Panc1 (cell line): Measurements from ENCODE around the gene STOX2.

Source experiments
- POLR2AphosphoS5 ChIP-seq: IDR thresholded peaks from 2 replicates; pipeline ENCODE4 v1.6.1; 2012; ENCODE audit warnings: mild to moderate bottlenecking, low read depth, low read length, moderate library complexity
- SIN3A ChIP-seq: IDR thresholded peaks from 2 replicates; pipeline ENCODE4 v1.6.1; 2012; ENCODE audit warnings: low read depth, mild to moderate bottlenecking, low read length, moderate library complexity, borderline replicate concordance; ENCODE audit not compliant: insufficient read depth
- TCF7L2 ChIP-seq: IDR thresholded peaks from 2 replicates; pipeline ENCODE4 v1.6.1; 2011; ENCODE audit warnings: mild to moderate bottlenecking, low read depth, low read length, inconsistent platforms
- TF ChIP-seq, protein P1 (sequence below): fragments of 450-650 bp; IDR thresholded peaks from 2 replicates; pipeline ENCODE4 v1.5.1; 2017; ENCODE audit warnings: mild to moderate bottlenecking
- TF ChIP-seq, protein P2 (sequence below), 2 experiments: IDR thresholded peaks; 2 replicates each; pipeline ENCODE4 v1.6.1; 2011 to 2012; ENCODE audit warnings: low read depth in 2 of 2, control low read depth in 1 of 2, low read length in 1 of 2, mild to moderate bottlenecking in 1 of 2, moderate library complexity in 1 of 2; ENCODE audit not compliant: insufficient read depth in 1 of 2

DNA sequence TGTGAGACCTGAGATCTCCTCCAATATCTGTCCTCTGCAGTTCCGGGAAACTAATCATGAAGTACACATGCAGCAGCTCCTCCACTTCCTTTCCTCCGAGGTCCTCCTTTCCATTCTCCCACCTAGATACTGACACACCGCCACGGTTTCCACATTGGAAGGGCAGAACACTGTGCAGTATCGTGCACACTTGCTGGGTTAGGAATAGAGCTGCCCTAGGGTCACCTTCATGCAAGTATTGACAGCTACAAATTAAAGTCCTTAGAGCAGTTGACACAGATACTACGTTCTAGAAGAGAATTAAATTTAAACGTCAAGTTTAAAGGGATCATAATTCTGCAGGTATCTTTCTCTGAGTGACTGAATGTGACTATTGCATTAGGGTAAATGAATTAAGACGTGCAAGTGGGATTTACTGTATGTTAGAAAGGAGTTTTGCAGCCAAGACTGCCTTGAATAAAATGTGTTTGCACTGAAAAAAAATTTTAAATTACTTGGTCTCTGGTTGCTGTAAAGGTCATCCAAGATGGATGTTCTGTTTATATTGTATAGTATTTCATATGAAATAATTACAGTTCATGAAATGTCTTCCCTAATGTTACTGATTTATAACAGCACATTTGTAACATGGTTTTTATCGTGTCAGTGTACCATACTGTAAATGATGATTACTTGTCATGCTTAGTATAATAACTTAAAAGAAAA is 117.7 kb downstream of the STOX2 start:
- TF ChIP-seq, protein P1, sequence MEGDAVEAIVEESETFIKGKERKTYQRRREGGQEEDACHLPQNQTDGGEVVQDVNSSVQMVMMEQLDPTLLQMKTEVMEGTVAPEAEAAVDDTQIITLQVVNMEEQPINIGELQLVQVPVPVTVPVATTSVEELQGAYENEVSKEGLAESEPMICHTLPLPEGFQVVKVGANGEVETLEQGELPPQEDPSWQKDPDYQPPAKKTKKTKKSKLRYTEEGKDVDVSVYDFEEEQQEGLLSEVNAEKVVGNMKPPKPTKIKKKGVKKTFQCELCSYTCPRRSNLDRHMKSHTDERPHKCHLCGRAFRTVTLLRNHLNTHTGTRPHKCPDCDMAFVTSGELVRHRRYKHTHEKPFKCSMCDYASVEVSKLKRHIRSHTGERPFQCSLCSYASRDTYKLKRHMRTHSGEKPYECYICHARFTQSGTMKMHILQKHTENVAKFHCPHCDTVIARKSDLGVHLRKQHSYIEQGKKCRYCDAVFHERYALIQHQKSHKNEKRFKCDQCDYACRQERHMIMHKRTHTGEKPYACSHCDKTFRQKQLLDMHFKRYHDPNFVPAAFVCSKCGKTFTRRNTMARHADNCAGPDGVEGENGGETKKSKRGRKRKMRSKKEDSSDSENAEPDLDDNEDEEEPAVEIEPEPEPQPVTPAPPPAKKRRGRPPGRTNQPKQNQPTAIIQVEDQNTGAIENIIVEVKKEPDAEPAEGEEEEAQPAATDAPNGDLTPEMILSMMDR = no peak
- TF ChIP-seq, protein P2, sequence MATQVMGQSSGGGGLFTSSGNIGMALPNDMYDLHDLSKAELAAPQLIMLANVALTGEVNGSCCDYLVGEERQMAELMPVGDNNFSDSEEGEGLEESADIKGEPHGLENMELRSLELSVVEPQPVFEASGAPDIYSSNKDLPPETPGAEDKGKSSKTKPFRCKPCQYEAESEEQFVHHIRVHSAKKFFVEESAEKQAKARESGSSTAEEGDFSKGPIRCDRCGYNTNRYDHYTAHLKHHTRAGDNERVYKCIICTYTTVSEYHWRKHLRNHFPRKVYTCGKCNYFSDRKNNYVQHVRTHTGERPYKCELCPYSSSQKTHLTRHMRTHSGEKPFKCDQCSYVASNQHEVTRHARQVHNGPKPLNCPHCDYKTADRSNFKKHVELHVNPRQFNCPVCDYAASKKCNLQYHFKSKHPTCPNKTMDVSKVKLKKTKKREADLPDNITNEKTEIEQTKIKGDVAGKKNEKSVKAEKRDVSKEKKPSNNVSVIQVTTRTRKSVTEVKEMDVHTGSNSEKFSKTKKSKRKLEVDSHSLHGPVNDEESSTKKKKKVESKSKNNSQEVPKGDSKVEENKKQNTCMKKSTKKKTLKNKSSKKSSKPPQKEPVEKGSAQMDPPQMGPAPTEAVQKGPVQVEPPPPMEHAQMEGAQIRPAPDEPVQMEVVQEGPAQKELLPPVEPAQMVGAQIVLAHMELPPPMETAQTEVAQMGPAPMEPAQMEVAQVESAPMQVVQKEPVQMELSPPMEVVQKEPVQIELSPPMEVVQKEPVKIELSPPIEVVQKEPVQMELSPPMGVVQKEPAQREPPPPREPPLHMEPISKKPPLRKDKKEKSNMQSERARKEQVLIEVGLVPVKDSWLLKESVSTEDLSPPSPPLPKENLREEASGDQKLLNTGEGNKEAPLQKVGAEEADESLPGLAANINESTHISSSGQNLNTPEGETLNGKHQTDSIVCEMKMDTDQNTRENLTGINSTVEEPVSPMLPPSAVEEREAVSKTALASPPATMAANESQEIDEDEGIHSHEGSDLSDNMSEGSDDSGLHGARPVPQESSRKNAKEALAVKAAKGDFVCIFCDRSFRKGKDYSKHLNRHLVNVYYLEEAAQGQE (IDR thresholded peaks at IDR 0.05; ENCODE audit: insufficient read depth in 1 of 2, low read depth in 2 of 2, low read length in 1 of 2) = no peak
- TF ChIP-seq POLR2AphosphoS5 (no peak), TCF7L2 (no peak), SIN3A (no peak)
